SK-N-SH treated with all-trans-retinoic acid at 6 μM for 48 hours (cell line): ENCODE results near the gene ZNF778.
"Not testable (repeated sequence)": the region's sequence is repeated elsewhere in the genome, so short reads cannot be mapped to it uniquely, and the experiment has no call there.

Experiments
- BACH2 ChIP-seq: fragments of 250-450 bp; sonication (Bioruptor Pico); IDR thresholded peaks from 2 replicates; pipeline ENCODE4 v1.9.0; 2021; ENCODE audit warnings: mild to moderate bottlenecking, borderline replicate concordance
- GLIS3 ChIP-seq: fragments of 250-450 bp; sonication (Bioruptor Pico); IDR thresholded peaks from 2 replicates; pipeline ENCODE4 v1.5.0; 2020; ENCODE audit warnings: mild to moderate bottlenecking, moderate library complexity
- ZFP30 ChIP-seq: fragments of 450-650 bp; formaldehyde crosslinking; IDR thresholded peaks from 2 replicates; pipeline ENCODE4 v1.5.0; 2022; ENCODE audit warnings: mild to moderate bottlenecking, moderate library complexity
- ZNF70 ChIP-seq: fragments of 450-650 bp; formaldehyde crosslinking; IDR thresholded peaks from 2 replicates; pipeline ENCODE4 v1.5.0; 2020; ENCODE audit warnings: mild to moderate bottlenecking, moderate library complexity
- TF ChIP-seq, protein P1 (sequence below): fragments of 250-450 bp; sonication (Bioruptor Pico); IDR thresholded peaks from 2 replicates; pipeline ENCODE4 v1.8.0; 2020; ENCODE audit warnings: mild to moderate bottlenecking, moderate library complexity, borderline replicate concordance

GRCh38 chr16:89192186-89192955 is 25.1 kb upstream of the ZNF778 start:
- TF ChIP-seq BACH2, GLIS3, ZFP30, ZNF70 (CRISPR knock-in tag): not testable (repeated sequence)
- TF ChIP-seq, protein P1, sequence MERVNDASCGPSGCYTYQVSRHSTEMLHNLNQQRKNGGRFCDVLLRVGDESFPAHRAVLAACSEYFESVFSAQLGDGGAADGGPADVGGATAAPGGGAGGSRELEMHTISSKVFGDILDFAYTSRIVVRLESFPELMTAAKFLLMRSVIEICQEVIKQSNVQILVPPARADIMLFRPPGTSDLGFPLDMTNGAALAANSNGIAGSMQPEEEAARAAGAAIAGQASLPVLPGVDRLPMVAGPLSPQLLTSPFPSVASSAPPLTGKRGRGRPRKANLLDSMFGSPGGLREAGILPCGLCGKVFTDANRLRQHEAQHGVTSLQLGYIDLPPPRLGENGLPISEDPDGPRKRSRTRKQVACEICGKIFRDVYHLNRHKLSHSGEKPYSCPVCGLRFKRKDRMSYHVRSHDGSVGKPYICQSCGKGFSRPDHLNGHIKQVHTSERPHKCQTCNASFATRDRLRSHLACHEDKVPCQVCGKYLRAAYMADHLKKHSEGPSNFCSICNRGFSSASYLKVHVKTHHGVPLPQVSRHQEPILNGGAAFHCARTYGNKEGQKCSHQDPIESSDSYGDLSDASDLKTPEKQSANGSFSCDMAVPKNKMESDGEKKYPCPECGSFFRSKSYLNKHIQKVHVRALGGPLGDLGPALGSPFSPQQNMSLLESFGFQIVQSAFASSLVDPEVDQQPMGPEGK: not testable (repeated sequence)
